Thoracic aorta (tissue), 2 donors: ENCODE results near the gene CDK6. TPM values are rescaled to one million over a fixed set of nuclear protein-coding genes. Genes with fewer than 3 reads are reported as not detected.
"Not testable (repeated sequence)": the region's sequence is repeated elsewhere in the genome, so short reads cannot be mapped to it uniquely, and the experiment has no call there.

ENCODE experiments used
- ATAC-seq: fragments of 150-250 bp; one replicate; pipeline ENCODE4 v1.8.0; 2017; ENCODE audit warnings: low read depth; ENCODE audit not compliant: insufficient number of reproducible peaks, low FRiP score
- DNase-seq: peaks from one replicate; pipeline ENCODE4 v3.0.0-alpha.2; 2020; ENCODE audit warnings: low spot score
- H3K27ac ChIP-seq, 2 donors: fragments of 200-600 bp; sonication (generic); 1 replicate in 1 of 2; 2 replicates in 1 of 2; pipeline ENCODE4 v1.5.1; 2016; ENCODE audit warnings: mild to moderate bottlenecking in 2 of 2, moderate library complexity in 2 of 2
- H3K27me3 ChIP-seq: fragments of 200-600 bp; sonication (generic); replicated peaks from 2 replicates; pipeline ENCODE4 v1.6.0; 2016; ENCODE audit warnings: mild to moderate bottlenecking; ENCODE audit not compliant: insufficient read depth
- H3K36me3 ChIP-seq: fragments of 200-600 bp; sonication (generic); one replicate; pipeline ENCODE4 v1.5.1; 2016
- H3K4me1 ChIP-seq, 2 donors: fragments of 200-600 bp; sonication (generic); 1 replicate in 1 of 2; 2 replicates in 1 of 2; pipeline versions ENCODE4 v1.5.1 to v1.6.0; 2016; ENCODE audit warnings: low read depth in 2 of 2, mild to moderate bottlenecking in 1 of 2; ENCODE audit not compliant: control insufficient read depth in 1 of 2
- H3K4me3 ChIP-seq: fragments of 200-600 bp; sonication (generic); 2 replicates; pipeline ENCODE4 v1.5.1; 2016; ENCODE audit warnings: mild to moderate bottlenecking
- H3K9me3 ChIP-seq: fragments of 200-600 bp; sonication (generic); 2 replicates; pipeline ENCODE4 v1.5.1; 2016
- CTCF ChIP-seq: fragments of 200-600 bp; sonication (generic); IDR thresholded peaks from one replicate; pipeline ENCODE4 v1.5.1; 2019; ENCODE audit warnings: antibody characterized with exemption
- total RNA-seq, 2 donors: library from RNA; depleted of rRNA; stranded (reverse); fragments of >200 nt; gene quantifications; one replicate each; pipeline versions ENCODE4 v1.1.0 to v1.2.3, GENCODE V29; 2016

Gene CDK6
- total RNA-seq, 2 donors from 2014 or later = 25.5 to 31.8 TPM

- ATAC-seq (no peak), DNase-seq (no peak)
- no peaks in the 10 kb centered on the region for H3K27me3 ChIP-seq
- no peaks in the 10 kb centered on the region for H3K9me3 ChIP-seq
- no peak for TF ChIP-seq CTCF
- H3K36me3 ChIP-seq = no peaks in the 10 kb centered on the region
- no peak overlapping the region for H3K27ac ChIP-seq
- H3K4me1 ChIP-seq = peaks cover 47 to 51% of the 10 kb centered on the region in 2 donors
- H3K4me3 ChIP-seq = no peak overlapping the region
These were observed 72.5 kb downstream of the CDK6 start for GRCh38 chr7:92763636-92764423.

GRCh38 chr7:92762851-92763250, 73.5 kb downstream of the CDK6 start:
- H3K4me3 ChIP-seq = no peak overlapping the region
- ATAC-seq (no peak), DNase-seq (no peak)
- H3K9me3 ChIP-seq = no peaks in the 10 kb centered on the region
- H3K27me3 ChIP-seq = no peaks in the 10 kb centered on the region
- H3K27ac ChIP-seq = peak overlapping the region; percentile 39 to 43
- TF ChIP-seq CTCF = no peak
- H3K36me3 ChIP-seq = no peaks in the 10 kb centered on the region
- H3K4me1 ChIP-seq = peaks cover 44 to 50% of the 10 kb centered on the region in 2 donors

GRCh38 chr7:92761391-92762097, 74.8 kb downstream of the CDK6 start:
- H3K4me3 ChIP-seq = no peak overlapping the region
- H3K27ac ChIP-seq = peak overlapping the region in 1 of 2 donors; percentile 43
- H3K27me3 ChIP-seq = no peaks in the 10 kb centered on the region
- no peaks in the 10 kb centered on the region for H3K9me3 ChIP-seq
- no peaks in the 10 kb centered on the region for H3K36me3 ChIP-seq
- DNase-seq = no peak
- peaks cover 32 to 37% of the 10 kb centered on the region in 2 donors for H3K4me1 ChIP-seq
- TF ChIP-seq CTCF = no peak
- no peak for ATAC-seq

- Histone ChIP-seq H3K36me3 (no peaks in the 10 kb centered on the region), H3K27ac (no peak overlapping the region), H3K27me3 (no peaks in the 10 kb centered on the region), H3K4me1 (peaks cover 25 to 39% of the 10 kb centered on the region in 2 donors), H3K9me3 (no peaks in the 10 kb centered on the region), H3K4me3 (no peak overlapping the region)
- TF ChIP-seq CTCF = no peak
- DNase-seq = no peak
- no peak for ATAC-seq
These were observed 77.5 kb downstream of the CDK6 start for GRCh38 chr7:92758796-92759431.

GRCh38 chr7:92757311-92757910, 79.0 kb downstream of the CDK6 start:
- not testable (repeated sequence) for H3K4me3 ChIP-seq, H3K27ac ChIP-seq, H3K36me3 ChIP-seq, H3K9me3 ChIP-seq, ATAC-seq, H3K27me3 ChIP-seq, DNase-seq
- peaks cover 17 to 30% of the 10 kb centered on the region in 2 donors for H3K4me1 ChIP-seq
